Naive thymus-derived CD8-positive, alpha-beta T cell (primary cell): Measurements from ENCODE around the gene KCNE5. TPM values are rescaled to one million over a fixed set of nuclear protein-coding genes. Genes with fewer than 3 reads are reported as not detected.
"Not testable (repeated sequence)": the region's sequence is repeated elsewhere in the genome, so short reads cannot be mapped to it uniquely, and the experiment has no call there.

Experiments used
- ATAC-seq, 2 donors: fragments of 150-1000 bp; cut with Tn5 transposase in 1 of 2; sonication (Bioruptor Pico), chemical (Tn5 transposase) in 1 of 2; 1 replicate in 1 of 2; 2 replicates in 1 of 2; pipeline ENCODE4 v1.10.0; 2021; ENCODE audit warnings: mild to moderate bottlenecking in 2 of 2, moderate library complexity in 2 of 2
- POLR2A ChIA-PET: fragments of 350-600 bp; sonication (Branson Sonifier 250); formaldehyde crosslinking; loops from one replicate; lab custom pipeline; 2021; ENCODE audit warnings: antibody characterized with exemption; lab: Charles Lee
- DNase-seq, 10 donors: peaks; one replicate each; pipeline versions ENCODE4 v3.0.0 to v3.0.0-alpha.2; 2020 to 2022
- H3K27ac Mint-ChIP-seq, 10 donors: one replicate each; pipeline ENCODE4 v1.8.0; 2020 to 2022; ENCODE audit warnings: mild to moderate bottlenecking in 10 of 10, mixed read lengths in 10 of 10, moderate library complexity in 4 of 10, inconsistent platforms in 1 of 10
- H3K27me3 Mint-ChIP-seq, 5 donors: one replicate each; pipeline ENCODE4 v1.8.0; 2021 to 2022; ENCODE audit warnings: mixed read lengths in 5 of 5
- H3K36me3 Mint-ChIP-seq, 3 donors: one replicate each; pipeline ENCODE4 v1.8.0; 2020 to 2022; ENCODE audit warnings: mixed read lengths in 3 of 3, mild to moderate bottlenecking in 2 of 3, inconsistent platforms in 1 of 3
- H3K4me1 Mint-ChIP-seq, 4 donors: one replicate each; pipeline ENCODE4 v1.8.0; 2021 to 2022; ENCODE audit warnings: mixed read lengths in 4 of 4
- H3K4me3 Mint-ChIP-seq, 10 donors: one replicate each; pipeline ENCODE4 v1.8.0; 2020 to 2022; ENCODE audit warnings: mild to moderate bottlenecking in 10 of 10, mixed read lengths in 10 of 10, moderate library complexity in 6 of 10, inconsistent platforms in 1 of 10
- H3K9me3 Mint-ChIP-seq, 9 donors: one replicate each; pipeline ENCODE4 v1.8.0; 2020 to 2022; ENCODE audit warnings: mixed read lengths in 9 of 9, mild to moderate bottlenecking in 3 of 9, inconsistent platforms in 1 of 9, moderate library complexity in 1 of 9
- polyA plus RNA-seq, 3 donors: library from polyadenylated mRNA; unstranded; fragments of 300-500 nt; fragmentation: Illumina TruSeq; gene quantifications; one replicate each; pipeline ENCODE4 v1.2.3, GENCODE V29; 2021
- total RNA-seq, 8 experiments: library from RNA in 2 of 8; stranded (reverse) in 2 of 8; gene quantifications; one replicate each; pipeline ENCODE4 v1.2.3 and lab custom pipeline; 2021 to 2026

KCNE5 gene, protein sequence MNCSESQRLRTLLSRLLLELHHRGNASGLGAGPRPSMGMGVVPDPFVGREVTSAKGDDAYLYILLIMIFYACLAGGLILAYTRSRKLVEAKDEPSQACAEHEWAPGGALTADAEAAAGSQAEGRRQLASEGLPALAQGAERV
- under 1 TPM; 0.23 to 0.25 TPM for total RNA-seq
- polyA plus RNA-seq, result not detected
- 0 to 0.64 (median 0.04) reads per million in 6 experiments for total RNA-seq (lab: John Stamatoyannopoulos, UW)

DNA sequence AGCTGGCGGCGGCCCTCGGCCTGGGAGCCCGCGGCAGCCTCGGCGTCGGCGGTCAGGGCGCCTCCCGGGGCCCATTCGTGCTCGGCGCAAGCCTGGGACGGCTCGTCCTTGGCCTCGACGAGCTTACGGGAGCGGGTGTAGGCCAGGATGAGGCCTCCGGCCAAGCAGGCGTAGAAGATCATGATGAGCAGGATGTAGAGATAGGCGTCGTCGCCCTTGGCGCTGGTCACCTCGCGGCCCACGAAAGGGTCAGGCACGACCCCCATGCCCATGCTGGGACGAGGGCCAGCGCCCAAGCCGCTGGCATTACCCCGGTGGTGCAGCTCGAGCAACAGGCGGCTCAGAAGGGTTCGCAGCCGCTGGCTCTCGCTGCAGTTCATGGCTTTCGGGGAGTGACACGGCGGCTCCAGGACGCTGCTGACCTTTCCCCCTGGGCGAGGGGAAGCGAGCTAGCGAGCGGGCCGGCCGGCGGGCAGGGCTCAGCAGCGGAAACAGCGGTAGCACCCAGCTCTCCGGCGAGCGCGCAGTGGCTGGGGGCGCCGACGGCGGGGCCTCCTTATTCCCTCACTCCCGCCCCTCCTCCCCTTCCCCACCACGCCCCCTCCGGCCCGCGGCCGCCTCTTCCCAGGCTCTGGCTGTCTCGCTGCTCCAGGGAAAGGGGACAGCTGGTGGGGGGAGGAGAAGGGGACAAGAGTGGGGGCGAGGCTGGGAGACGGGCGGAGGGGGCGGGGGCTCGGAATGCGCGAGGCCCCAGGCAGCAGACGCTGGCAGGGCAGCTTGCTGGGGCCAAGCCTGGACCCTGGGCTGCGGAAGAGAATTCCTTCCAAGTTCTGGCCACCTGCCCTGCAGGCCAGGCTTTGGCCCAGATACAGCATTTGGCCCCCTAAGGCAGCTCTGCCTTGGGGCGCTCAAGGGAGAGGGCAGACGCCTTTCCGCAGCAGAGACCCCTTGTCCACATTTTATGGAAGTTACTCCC lies at the start of gene KCNE5:
Gene KCNE5 (minus strand): TSS at position 532 of the 976 bp plus-strand sequence. CDS start 152 bp downstream, at position 380.
- Mint-ChIP-seq H3K4me1 (peaks cover 0 to 5% (median 1%) of the 10 kb centered on the region in 4 donors), H3K4me3 (no peak within 1 kb of the TSS), H3K27ac (peak within 1 kb of the TSS in 1 of 10 donors; percentile 32), H3K9me3 (peaks cover 0 to 2% (median 0%) of the 10 kb centered on the region in 9 donors), H3K27me3 (peaks cover 0 to 1% (median 0%) of the 10 kb centered on the region in 5 donors), H3K36me3 (peaks cover 0 to 3% (median 2%) of the 10 kb centered on the region in 3 donors)
- DNase-seq, result no peak
- POLR2A ChIA-PET, result no interaction called here
- ATAC-seq, result no peak

DNA sequence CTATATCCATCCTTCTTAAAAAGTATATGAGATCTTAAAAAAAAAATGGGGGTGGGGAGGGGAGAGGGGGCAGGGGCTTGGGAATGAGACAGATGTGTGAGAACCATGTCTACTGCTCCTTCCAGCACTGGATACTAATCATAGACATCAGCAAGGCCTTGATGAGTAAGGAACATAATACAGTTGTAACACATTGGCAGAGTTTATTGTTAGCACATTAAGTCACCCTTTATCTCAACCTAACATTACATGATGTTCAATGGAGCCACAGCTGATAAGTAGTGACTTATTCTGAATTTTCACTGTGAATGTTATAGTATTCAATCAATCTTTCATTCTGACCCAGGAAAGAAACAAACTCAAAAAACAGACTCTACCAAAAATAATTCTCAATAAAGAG lies 47.3 kb upstream of the KCNE5 start:
- H3K27ac Mint-ChIP-seq, result no peak overlapping the region
- ATAC-seq, result no peak
- DNase-seq, result no peak
- H3K4me1 Mint-ChIP-seq, result no peaks in the 10 kb centered on the region
- POLR2A ChIA-PET, result no interaction called here
- H3K27me3 Mint-ChIP-seq, result no peaks in the 10 kb centered on the region
- H3K9me3 Mint-ChIP-seq, result peaks cover 0 to 2% (median 0%) of the 10 kb centered on the region in 9 donors
- no peak overlapping the region for H3K4me3 Mint-ChIP-seq
- H3K36me3 Mint-ChIP-seq, result peaks cover 0 to 70% (median 13%) of the 10 kb centered on the region in 3 donors

DNA sequence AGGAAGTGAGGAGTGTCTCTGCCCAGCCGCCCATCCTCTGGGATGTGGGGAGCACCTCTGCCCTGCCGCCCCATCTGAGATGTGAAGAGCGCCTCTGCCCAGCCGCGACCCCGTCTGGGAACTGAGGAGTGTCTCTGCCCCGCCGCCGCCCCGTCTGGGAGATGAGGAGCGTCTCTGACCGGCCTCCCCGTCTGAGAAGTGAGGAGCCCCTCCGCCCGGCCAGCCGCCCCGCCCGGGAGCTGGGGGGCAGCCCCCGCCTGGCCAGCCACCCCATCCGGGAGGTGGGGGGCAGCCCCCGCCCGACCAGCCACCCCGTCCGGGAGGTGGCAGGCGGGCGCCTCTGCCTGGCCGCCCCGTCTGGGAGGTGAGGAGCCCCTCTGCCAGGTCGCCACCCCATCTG lies 46.2 kb upstream of the KCNE5 start:
- H3K9me3 Mint-ChIP-seq, ATAC-seq, DNase-seq, H3K4me1 Mint-ChIP-seq, POLR2A ChIA-PET, H3K27ac Mint-ChIP-seq, H3K27me3 Mint-ChIP-seq, H3K4me3 Mint-ChIP-seq: not testable (repeated sequence)
- H3K36me3 Mint-ChIP-seq, result peaks cover 3 to 72% (median 15%) of the 10 kb centered on the region in 3 donors

DNA sequence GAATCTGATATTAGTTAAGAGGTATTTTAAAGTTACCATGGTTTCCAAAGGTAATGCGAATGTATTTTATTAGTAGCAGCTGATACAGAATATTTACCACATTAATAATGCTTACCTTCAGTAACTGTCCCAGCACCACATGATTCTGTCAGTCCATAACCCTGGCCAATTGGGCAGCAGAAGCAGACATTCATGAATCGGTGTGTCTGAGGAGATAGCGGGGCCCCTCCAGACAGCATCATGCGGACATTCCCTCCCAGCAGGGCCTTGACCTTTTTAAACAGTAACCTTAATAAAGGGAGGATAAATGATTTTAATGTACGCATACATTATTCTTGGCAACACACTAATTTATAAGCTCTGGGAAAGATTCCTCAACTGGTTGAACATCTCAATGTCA lies 43.0 kb upstream of the KCNE5 start:
- POLR2A ChIA-PET, result no interaction called here
- H3K27me3 Mint-ChIP-seq, result no peaks in the 10 kb centered on the region
- no peak for DNase-seq
- H3K9me3 Mint-ChIP-seq, result peaks cover 0 to 2% (median 0%) of the 10 kb centered on the region in 9 donors
- no peak overlapping the region for H3K27ac Mint-ChIP-seq
- H3K4me3 Mint-ChIP-seq, result no peak overlapping the region
- peaks cover 5 to 66% (median 19%) of the 10 kb centered on the region in 3 donors for H3K36me3 Mint-ChIP-seq
- peaks cover 0 to 3% (median 0%) of the 10 kb centered on the region in 4 donors for H3K4me1 Mint-ChIP-seq
- ATAC-seq, result no peak

DNA sequence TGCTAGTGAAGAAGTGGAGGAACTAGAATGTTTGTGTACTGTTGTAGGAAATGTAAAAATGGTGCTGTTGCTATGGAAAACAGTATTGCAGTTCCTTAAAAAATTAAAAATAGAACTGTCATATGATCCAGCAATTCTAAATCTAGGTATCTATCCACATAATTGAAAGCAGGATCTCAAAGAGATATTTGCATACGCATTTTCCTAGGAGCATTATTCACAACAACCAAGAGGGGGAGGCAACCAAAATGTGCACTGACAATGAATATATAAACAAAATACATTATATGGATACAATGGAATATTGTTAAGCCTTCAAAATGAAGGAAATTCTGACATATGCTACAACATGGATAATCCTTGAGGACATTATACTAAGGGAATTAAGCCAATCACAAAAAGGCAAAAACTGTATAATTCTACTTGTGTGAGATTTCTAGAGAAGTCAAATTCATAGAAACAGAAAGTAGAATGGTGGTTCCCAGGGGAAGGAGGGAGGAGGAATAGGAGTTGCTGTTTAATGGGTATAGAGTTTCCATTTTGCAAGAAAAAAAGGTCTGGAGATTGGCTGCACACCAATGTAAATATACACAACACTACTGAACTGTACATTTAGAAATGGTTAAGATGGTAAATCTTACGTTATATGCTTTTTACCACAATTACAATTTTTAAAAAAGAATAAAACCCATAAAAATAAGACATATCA lies 35.6 kb upstream of the KCNE5 start:
- DNase-seq (no peak), ATAC-seq (no peak)
- Mint-ChIP-seq H3K36me3 (peaks cover 21 to 76% (median 51%) of the 10 kb centered on the region in 3 donors), H3K9me3 (peaks cover 0 to 10% (median 3%) of the 10 kb centered on the region in 9 donors), H3K27me3 (no peaks in the 10 kb centered on the region), H3K4me1 (peaks cover 0 to 2% (median under 1%) of the 10 kb centered on the region in 4 donors), H3K4me3 (no peak overlapping the region), H3K27ac (no peak overlapping the region)
- POLR2A ChIA-PET, result no interaction called here

DNA sequence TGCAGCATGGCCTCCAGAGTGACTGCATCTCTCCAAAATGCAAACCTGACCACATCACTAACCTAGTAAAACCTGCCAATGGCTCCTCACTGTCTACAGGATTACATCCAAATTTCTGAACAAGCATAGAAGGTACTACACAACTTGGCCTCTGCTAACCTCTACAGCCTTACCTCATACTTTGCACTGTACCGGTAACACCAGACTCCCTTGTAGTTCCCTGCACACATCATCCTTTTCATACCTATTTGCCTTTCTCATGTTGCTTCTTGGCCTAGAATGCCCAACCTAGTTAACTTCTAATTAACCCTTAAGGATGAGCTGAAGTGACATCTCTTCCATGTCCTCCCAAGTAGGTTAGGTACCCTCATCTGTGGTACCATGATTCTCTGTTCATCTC lies 33.4 kb upstream of the KCNE5 start:
- POLR2A ChIA-PET, result no interaction called here
- H3K27ac Mint-ChIP-seq, result peak overlapping the region in 1 of 10 donors; percentile 49
- no peak overlapping the region for H3K4me3 Mint-ChIP-seq
- H3K27me3 Mint-ChIP-seq, result no peaks in the 10 kb centered on the region
- H3K36me3 Mint-ChIP-seq, result peaks cover 23 to 74% (median 60%) of the 10 kb centered on the region in 3 donors
- H3K4me1 Mint-ChIP-seq, result peaks cover 0 to 4% (median under 1%) of the 10 kb centered on the region in 4 donors
- ATAC-seq, result no peak
- peaks cover 0 to 10% (median 3%) of the 10 kb centered on the region in 9 donors for H3K9me3 Mint-ChIP-seq
- DNase-seq, result no peak

DNA sequence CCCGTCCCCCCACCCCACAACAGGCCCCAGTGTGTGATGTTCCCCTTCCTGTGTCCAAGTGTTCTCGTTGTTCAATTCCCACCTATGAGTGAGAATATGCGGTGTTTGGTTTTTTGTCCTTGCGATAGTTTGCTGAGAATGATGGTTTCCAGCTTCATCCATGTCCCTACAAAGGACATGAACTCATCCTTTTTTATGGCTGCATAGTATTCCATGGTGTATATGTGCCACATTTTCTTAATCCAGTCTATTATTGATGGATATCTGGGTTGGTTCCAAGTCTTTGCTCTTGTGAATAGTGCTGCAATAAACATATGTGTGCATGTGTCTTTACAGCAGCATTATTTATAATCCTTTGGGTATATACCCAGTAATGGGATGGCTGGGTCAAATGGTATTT lies 32.4 kb upstream of the KCNE5 start:
- POLR2A ChIA-PET, H3K27me3 Mint-ChIP-seq, ATAC-seq, H3K27ac Mint-ChIP-seq, H3K4me3 Mint-ChIP-seq, DNase-seq, H3K4me1 Mint-ChIP-seq: not testable (repeated sequence)
- peaks cover 23 to 63% (median 51%) of the 10 kb centered on the region in 3 donors for H3K36me3 Mint-ChIP-seq
- peaks cover 0 to 10% (median 3%) of the 10 kb centered on the region in 9 donors for H3K9me3 Mint-ChIP-seq

DNA sequence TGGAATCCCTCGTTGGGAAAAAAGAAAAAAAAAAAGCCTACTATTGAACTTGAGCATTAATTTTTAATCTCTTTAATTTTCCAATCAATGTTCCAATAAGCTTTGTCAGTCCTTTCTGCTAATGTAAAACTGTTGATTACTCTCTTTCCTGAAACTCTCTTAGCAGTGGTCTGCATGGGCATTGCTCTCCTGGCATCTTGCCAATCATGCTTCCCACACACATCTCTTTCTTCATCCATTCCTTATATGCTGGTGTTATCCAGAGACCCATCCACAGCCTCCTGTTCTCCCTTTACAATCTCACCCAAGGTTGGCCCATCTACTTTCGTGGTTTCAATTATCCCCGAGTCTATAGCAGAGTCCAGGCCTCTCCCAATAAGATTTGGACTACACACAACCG lies 31.8 kb upstream of the KCNE5 start:
- Mint-ChIP-seq H3K36me3 (peaks cover 23 to 59% (median 46%) of the 10 kb centered on the region in 3 donors), H3K27ac (no peak overlapping the region), H3K4me3 (no peak overlapping the region), H3K27me3 (no peaks in the 10 kb centered on the region), H3K9me3 (peaks cover 0 to 10% (median 3%) of the 10 kb centered on the region in 9 donors), H3K4me1 (peaks cover 0 to 4% (median under 1%) of the 10 kb centered on the region in 4 donors)
- POLR2A ChIA-PET, result no interaction called here
- no peak for ATAC-seq
- DNase-seq, result no peak

DNA sequence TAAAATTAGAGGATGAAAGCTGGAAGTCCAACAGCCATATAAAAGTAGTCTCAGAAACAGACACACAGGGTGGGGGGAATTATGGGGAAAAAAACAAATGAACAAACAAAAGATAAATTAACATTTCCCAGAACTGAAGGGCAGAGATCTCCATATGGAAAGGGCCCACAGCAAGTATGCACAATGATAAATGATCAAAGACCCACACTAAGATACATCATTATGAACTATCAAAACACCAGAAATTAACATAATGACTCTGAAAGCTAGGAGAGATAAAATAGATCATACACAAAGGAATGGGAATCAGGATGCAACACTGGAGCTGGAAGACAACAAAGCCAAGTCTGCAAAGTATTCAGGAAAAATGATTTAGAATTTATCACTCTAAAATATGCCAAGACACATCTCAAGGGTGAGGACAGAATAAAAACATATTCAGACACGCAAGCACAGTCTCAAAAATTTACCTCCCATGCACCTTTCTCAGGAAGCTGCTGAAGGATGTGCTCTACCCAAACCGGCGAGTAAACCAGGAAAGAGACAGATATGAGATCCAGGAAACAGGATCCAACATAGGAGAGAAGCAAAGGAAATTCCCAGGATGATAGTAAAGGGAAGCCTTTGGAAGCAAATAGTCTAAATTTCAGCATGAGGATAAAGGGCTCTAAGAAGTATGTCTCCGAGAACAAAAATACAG lies 30.7 kb upstream of the KCNE5 start:
- peaks cover 23 to 54% (median 40%) of the 10 kb centered on the region in 3 donors for H3K36me3 Mint-ChIP-seq
- no peaks in the 10 kb centered on the region for H3K27me3 Mint-ChIP-seq
- DNase-seq (no peak), ATAC-seq (no peak)
- no peak overlapping the region for H3K4me3 Mint-ChIP-seq
- peaks cover 0 to 10% (median 3%) of the 10 kb centered on the region in 9 donors for H3K9me3 Mint-ChIP-seq
- peak overlapping the region in 1 of 10 donors; percentile 40 for H3K27ac Mint-ChIP-seq
- H3K4me1 Mint-ChIP-seq, result peaks cover 0 to 4% (median under 1%) of the 10 kb centered on the region in 4 donors
- POLR2A ChIA-PET, result no interaction called here

DNA sequence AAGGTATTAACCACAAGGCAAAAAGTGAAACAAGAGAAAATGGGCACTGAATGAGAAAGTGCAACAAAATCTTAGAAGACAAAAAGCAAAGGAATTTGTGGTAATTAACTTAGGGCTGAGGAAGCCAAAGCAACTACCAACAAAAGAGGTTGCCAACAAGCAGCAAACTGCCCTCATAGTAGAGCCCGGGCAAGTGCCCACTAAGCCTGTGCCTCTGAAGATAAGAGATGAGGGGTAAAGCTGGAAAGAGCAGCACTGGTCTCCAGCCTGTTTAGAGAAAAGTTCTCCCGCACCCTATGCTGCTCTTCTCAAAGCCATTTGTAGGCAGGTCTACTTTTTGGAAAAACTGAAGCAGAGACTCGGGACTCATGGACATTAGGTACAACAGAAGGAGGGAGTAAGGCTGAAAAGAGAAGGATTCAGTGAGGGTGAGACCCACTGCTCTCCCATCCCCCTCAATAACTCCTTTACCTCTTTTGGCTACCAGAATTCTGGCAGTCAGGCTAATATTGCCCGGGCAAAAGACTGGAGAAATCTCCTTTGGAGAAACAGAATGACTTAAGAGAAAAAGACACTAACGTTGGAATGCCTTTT lies 29.6 kb upstream of the KCNE5 start:
- Mint-ChIP-seq H3K36me3 (peaks cover 17 to 44% (median 34%) of the 10 kb centered on the region in 3 donors), H3K4me3 (no peak overlapping the region), H3K27ac (no peak overlapping the region), H3K27me3 (no peaks in the 10 kb centered on the region), H3K9me3 (peaks cover 0 to 10% (median 3%) of the 10 kb centered on the region in 9 donors), H3K4me1 (peaks cover 0 to 4% (median under 1%) of the 10 kb centered on the region in 4 donors)
- DNase-seq, result no peak
- no peak for ATAC-seq
- POLR2A ChIA-PET, result no interaction called here

DNA sequence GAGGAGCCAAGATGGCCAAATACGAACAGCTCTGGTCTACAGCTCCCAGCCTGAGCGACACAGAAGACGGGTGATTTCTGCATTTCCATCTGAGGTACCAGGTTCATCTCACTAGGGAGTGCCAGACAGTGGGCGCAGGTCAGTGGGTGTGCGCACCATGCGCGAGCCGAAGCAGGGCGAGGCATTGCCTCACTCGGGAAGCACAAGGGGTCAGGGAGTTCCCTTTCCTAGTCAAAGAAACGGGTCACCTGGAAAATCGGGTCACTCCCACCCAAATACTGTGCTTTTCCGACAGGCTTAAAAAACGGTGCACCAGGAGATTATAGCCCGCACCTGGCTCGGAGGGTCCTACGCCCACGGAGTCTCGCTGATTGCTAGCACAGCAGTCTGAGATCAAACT lies 19.7 kb upstream of the KCNE5 start:
- H3K9me3 Mint-ChIP-seq, H3K4me3 Mint-ChIP-seq, H3K27ac Mint-ChIP-seq, POLR2A ChIA-PET, H3K27me3 Mint-ChIP-seq, ATAC-seq, H3K4me1 Mint-ChIP-seq, DNase-seq: not testable (repeated sequence)
- H3K36me3 Mint-ChIP-seq, result peaks cover 0 to 20% (median 6%) of the 10 kb centered on the region in 3 donors
